ENCODE measurements around the gene RPP25L. TPM values are rescaled to one million over a fixed set of nuclear protein-coding genes. Genes with fewer than 3 reads are reported as not detected.

The RPP25L gene
- total RNA-seq, 1 experiment from 2014 or later, result 30.3 TPM

DNA sequence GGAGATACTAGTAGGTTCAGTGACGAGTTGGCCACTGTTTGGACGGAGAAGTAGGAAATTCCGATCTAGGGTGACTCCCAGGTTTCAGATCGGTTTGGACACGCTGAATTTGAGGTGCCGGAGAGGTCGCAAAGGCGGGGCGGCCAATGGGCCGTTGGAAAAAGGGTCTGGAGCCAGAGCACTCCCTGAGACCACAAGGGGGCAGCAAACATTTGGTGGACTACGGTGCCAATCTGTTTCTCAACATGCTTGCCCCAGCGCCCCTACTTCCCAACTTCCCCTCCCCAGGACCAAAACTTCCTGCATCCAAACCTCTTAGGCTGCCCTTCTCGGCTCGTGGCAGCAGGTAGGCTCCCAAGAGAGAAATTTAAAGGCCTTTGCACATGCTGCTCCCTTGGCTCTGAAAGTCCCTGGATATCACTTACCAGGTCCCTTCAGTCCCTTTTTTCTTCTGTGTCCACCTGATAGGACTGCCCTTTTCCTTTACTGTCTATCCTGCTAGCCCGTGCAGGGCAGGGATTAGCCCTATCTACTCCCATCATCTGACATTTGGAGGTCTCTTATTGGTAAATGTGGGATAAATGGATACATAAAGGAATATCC lies 992 bp upstream of the RPP25L start:
- DNase-seq (ENCODE audit: low read depth), result peak; percentile 67

DNA sequence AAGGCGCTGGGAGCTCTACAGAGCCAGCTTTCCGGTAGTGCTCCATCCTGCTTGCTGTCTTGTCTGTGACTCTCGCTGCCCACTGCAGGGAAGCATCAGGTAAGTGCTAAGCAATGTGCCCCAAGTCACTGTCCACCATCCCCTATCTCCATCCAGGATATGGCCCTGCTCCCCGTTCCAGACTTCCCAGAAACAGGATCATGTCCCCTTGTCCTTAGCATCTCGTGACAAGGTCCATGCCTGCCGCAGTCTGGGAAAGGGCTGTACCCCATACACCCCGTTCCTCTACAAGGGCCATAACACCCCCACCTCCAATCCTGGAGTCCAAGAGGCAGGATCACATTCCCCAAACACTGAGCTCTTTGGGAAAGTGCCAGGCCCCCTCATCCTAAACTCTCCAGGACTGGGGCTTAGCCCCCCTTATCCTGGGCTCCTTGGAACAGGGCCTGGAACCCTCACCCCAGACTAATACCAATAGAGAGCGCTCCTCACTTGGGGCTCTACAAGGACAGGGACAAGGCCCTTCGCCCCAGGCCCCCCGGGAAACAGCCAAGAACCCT lies 566 bp downstream of the RPP25L start:
- DNase-seq (ENCODE audit: low read depth), result no peak

DNA sequence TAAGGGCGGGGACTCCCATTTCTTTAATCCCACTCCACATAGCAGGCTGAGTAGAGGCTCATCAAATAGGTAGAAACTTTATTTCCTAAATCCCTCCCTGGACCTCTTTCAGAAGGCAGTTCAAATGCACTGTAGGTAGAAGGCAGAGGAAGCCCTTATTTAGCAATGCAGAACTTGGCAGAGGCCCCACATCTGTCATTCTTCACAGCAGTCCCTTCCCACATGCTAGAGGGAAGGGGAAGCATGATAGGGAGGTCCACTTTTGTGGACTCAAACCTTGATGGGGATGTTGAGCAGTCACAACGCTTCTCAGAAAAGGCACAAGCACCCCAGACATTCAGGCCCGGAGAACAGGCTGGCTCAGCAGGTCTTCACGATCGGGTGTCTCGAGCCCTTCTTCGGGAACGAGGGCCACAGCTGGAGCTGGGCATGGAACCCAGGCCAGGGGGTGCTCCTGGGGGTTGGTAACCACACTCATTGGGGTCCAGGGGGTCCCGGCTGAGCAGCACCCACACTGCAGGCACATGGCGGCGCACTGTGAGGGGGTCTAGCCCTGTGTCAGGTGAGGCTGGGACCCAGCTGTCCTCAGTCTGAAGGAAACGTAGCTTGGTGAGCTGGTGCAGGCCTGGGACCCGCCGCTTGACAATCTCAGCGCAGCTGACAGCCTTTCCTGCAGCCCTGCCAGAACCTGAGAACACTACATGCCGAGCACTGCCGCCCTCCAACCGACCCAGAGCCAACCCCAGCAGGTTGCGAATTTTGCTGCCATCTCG lies 1.3 kb downstream of the RPP25L start:
- no peak for DNase-seq (ENCODE audit: low read depth)

DNA sequence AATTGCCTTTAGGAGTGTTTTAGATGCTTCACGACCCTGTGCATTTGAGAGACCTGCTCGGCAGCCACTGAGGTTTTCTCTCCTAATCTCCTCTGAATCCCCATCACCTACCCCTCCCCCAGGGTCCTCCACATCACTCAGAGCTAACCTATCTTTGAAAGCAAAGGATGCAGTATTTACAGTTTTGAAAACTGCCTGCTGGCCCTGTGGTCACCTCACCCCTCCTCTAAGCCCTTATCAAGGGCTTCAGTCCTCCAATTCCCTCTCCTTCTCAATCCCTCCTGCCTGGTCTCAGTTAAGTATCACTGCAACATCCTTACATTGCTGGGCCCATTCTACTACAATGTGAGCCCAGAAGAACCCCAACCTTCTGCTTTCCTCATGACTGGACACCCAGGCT lies 4.6 kb downstream of the RPP25L start:
- no peak for DNase-seq (ENCODE audit: low read depth)

DNA sequence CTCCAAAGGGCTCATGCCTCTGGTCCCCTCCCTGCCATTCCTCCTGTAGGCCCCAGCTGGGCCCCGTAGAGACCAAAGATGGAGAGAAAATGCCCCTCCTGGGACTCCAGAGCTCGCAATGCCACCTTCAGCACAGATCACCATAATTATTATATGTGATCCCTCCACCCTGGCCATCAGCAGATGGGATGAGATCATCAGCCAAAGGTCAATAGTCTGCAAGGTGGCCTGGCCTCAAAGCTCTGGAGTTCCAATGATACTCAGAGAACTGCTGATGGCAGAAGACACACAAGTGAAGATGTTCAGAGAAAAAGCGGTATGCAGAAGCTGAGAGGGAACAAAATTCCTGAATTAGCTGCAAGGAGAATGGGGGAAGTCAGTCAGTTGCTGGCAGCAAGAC lies 5.0 kb downstream of the RPP25L start:
- no peak for DNase-seq (ENCODE audit: low read depth)

DNA sequence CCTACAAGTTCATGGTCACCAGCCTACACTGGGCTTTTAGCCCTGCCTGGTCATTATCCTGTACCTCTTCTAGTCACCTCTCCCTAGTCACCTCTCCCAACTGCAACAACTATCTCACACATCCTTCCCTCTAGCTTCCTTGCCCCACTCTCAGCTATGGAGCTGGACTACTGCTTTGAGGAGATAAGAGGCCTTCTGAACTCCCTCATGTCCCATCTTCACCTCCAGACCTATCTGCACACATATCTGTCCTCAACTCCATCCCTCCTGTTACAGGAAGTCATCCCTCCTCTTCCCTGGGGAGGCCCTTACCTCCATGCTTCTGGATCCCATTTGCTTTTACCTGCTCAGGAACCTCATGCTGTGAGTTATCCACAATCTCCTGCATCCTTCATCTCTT lies 5.7 kb downstream of the RPP25L start:
- no peak for DNase-seq (ENCODE audit: low read depth)

DNA sequence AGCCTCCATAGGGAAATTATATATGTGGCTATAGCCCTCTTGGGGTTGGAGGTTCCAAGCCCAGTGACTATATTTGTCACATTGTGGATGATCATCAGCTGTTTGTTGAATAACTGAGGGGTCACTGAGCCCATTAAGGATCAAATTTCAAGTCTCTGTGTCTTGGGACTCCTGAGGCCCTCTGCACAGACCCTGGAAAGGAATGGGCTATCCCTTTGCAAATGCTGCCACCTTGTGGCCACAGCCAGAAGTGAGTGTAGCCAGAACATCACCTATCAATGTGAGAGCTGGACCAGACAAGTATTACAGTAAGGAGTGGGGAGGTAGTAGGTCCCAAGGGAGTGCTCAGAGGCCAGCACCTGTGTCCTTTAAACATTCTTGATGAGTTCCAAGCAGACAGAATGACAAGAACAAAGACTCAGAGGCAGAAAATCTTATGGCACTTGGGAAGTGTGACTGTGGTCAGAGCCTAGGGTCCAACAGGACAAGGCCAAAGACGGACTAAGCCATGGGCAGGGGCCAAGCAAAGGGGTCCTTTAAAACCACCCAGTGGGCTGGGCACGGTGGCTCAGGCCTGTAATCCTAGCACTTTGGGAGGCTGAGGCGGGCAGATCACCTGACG lies 8.2 kb downstream of the RPP25L start:
- peak; percentile 65 for DNase-seq (ENCODE audit: low read depth)

DNA sequence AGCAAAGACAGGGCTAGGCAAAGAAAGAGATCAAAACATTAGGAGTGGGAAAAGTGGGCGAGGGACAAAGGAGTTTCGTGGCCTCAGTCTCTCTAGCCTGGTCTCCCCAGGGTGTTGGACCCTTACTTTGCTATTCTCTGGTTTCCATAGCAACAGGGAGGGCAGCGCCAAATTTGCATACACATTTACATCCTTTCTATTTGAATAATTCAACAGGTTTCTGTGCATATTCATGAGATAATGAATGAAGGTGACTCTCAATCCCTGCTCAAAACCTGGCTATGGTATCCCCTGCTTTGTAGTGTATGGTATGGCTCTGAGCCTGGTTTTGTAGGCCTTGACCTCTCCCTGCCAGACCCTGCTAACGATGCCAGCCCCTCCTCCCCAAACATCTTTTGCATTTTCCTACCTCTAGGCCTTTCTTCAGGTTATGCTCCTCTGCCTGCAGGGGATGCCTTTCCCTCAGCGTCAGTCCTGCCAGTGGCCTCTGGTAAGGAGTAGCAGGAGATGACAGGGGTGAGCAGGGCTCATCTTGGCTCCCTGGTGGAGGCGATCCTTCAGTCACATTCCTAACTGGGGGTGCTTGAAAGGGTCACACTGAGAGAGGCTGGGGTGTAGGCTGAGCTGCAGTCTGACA lies 9.8 kb downstream of the RPP25L start:
- DNase-seq (ENCODE audit: low read depth), result no peak

DNA sequence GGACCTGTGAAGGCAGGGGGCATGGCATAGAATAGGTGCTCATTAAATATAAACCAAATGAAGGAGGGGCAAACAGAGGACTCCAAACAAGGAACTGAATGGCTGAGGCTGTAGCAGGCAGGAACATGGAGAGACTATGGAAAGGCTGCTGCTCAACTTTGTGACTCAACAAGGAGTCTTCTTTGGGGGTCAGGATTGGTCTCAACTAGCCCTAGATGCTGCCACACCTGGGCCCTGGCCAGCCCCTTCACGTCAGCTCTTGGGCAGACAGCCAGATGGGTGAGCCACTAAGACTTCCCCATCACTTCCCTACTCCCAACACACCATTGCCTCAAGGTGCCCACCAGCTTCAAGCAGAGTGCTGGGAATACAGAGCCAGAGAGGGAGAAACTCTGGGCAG lies 11.0 kb downstream of the RPP25L start:
- DNase-seq (ENCODE audit: low read depth), result no peak

DNA sequence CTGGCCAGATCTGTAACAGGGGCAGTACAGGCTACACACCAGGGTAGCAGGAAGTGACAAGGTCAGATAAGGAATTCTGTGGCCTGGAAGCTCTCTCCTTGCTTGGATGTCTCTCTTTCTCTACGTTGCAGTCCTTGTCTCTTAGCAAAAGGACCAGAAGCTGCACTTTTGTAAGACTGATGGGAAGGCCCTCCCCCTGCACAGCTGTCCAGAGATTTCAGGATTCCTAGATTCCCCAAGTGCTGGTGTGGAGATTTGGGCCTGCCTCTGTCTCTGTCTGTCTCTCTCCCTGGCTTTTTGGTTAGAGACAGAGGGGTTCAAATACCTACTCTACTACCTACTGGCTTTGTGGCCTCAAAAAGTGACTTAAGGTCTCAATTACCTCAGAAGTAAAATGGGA lies 12.4 kb downstream of the RPP25L start:
- no peak for DNase-seq (ENCODE audit: low read depth)

DNA sequence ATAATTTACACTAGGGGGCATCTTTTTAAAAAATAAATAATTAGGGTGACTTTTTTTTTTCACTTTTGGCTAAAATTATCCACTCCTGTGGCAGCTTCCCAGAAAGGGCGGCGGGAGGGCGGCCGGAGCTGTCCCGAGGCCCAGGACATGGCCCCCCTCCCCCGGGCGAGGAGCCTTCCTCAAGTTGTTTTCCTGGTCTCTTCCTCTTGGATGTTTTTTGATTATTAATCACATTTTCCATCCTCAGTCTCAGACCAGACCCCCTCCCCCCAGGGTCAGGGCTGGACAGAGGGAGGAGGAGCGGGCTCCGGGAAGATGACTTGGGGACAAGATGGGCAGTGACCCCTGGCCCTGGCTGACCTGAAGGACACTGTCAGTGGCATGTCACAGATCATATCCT lies 17.7 kb downstream of the RPP25L start:
- no peak for DNase-seq (ENCODE audit: low read depth)

DNA sequence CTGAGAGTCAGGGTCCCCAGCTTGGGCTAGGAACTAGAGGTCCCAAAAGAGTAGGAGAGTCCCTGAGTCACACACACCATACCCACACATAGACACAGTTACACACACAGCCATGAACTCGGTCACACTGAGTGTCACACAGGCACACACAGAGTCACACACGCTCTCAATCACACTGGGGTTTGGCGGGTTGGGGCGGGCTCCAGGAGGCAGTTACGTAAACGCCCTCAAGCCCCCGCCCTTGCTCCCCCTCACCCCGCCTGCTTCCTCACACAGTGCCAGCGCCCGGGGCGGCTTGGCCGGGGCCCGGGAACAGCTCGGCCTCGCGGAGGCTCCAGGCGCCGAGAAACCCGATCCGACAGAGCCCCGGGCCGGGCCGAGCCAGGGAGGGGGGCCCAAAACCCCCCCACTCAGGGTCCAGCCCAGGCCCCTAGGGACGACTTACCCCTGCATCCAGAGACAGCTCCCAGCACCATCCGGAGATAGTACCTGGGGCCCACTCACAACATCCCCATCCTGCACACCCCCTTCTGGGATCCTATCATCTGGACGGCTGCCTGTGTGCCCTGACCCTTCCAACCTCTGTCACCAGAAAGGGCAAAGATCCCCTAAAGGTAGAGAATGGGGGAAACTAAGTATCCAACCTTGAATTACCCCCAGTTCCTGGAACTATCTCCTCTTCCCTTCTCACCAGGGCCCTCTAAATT lies 18.8 kb downstream of the RPP25L start:
- DNase-seq (ENCODE audit: low read depth), result no peak

DNA sequence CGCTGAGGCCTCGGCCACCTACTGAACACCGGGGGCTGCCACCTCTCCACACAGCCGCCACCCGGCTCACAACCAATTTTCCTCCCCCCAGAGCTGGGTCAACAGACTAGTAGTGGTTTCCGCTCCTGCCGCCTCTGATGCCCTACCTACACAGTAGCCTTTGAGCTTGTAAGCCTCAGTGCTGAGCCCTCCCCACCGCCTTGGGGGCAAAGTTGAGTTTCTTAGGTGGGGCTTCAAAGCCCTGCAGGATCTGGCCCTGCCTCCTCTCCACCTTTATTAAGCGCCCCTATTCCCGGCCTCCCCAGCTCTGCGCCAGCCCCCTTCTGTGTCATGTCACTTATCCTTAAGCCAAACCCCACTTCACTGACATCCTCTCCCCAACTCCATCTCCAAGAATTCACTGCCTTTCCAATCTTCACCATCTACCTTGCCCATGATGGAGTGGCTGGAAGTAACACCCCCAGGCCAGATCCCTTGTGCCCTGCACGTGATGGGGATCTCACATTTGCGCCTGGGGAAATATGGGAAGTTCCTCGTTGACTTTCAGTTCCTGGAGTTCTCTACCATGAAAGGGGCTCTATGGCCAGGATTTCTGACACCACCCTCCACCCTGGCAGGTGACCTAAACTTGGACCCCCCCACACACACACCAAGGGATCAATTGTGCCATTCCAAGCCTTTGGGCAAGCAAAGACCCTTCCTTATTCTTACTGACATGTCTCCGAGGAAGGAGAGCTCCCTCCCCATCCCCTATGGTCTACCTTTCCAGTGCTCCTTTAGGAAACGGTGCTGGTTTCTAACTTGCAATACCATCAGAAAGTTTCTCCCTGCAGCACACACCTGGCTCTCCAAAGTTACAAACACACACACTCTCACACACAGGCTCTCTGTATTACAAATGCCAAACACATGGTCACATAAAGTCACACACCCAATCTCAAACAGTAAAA lies 19.7 kb downstream of the RPP25L start:
- DNase-seq (ENCODE audit: low read depth), result no peak

DNA sequence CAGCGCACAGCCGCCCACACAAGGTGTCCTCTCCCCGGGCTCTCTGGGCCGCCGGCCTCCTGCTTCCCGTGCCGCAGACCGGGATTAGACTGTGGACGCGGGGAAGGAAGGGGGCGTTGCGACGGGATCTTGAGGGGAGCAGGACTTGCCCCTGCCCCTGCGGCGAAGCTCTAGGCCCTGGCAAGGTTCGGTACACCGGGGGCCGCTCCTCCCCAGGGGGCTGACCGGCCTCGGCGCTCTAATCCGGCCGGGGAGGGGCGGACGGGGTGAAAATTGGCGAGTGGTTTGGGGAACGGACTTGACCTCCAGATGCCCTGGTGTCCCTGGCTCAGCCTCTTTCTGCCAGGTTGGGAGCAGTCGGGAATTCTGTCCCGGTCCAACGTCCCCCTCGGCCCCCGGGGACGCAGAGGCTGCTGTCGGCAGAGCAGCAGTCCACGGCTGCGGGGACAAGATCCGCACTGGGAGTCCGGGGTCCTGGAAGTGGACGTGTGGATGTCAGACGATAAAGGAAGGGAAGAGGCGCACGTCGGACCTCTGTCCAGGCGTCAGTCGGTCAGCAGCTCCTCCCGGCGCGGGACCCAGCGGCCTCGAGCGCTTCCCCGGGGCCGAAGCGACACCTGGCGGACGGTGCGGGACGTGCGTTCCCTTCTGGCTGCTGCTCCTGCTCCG lies 20.5 kb downstream of the RPP25L start:
- DNase-seq (ENCODE audit: low read depth), result peak; percentile 69

DNA sequence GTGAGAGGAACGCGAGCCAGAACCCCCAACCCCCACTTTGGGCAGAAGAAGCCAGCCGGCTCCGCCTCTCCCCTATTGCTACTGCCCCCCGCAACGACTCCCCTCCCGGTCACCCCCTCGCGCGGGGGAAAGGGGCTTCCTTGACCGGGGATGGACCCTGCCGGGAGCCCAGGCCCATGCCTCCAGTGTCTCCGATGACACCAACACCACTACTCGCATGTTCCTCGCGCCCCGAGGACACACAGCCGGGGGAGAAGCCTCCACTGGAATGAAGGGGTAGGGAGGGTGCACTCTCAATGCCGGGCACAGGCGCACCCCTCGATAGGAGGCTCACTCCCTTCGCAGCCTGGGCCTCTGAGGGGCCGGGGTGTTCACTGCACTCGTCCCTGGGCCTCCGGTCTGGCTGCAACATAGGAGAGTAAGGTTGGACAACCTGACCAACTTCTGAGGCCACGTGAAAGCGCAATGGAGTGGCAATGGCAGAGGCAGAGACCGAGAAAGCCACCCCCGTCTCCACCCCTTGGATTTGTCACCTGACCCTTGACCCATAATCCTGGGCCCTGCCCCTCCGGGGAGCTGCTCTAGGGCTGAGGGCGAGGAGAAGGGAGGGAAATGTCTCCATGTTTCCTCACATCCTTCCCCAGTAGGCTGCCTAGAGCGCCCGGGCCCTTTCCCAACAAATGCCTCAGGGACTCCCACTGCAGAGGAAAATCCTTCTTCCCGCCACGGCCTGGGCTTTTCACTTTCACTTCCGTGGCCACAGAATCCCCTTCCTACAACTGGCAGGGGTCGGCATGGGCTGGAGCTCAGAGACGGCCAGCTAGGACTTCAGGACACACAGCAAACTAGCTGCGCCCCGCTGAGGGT lies 21.3 kb downstream of the RPP25L start:
- DNase-seq (ENCODE audit: low read depth), result no peak

DNA sequence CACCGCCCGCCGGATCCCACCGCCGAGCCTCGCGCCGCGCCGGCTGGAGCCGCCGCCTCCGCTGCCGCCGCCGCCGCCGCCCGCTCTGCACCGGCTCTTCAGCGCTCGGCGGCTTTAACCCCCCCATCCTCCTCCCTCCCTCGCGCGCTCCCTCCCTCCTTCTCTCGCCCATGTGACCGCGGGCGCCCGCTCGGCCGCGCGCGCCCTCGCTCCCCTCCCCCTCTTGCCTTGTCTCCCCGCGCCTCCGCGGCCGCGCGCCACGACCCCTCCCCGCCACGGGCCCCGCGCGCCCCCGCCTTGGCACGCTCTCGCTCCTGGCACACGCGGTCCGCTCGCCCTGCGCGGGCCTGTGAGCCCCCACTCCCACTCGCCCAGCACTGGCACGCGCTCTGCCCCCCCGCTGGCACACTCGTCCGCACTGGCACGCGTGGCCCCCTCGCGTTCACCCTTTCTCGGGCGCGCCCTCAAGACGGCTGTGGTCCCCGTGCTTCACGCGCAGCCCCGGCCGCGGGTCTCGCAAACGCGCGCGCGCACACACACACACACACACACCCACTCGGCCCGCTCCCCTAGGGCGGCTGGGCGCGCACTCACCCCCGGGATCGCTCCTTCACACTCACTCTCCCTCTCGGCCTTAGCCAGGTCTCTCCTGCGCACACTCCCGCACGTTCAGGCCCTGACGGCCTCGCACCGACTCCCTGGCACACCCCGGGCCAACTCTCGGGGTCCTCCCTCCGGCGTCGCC lies 22.1 kb downstream of the RPP25L start, which contains the start of gene CNTFR:
CNTFR (minus strand) TSS at position 89 of the 745 bp plus-strand sequence. CDS start 20,743 bp downstream, outside the sequence.
- no peak for DNase-seq (ENCODE audit: low read depth)
